ENCODE measurements around the gene CACNA1H.
"Not testable (repeated sequence)": the region's sequence is repeated elsewhere in the genome, so short reads cannot be mapped to it uniquely, and the experiment has no call there.

GRCh38 chr16:1230084-1230470, 77.2 kb downstream of the CACNA1H start, which contains the start of gene TPSB2:
- not testable (repeated sequence) for TF ChIP-seq CTCF, POLR2A (IDR thresholded peaks at IDR 0.05)

All from uterus (tissue), 2 donors.